ENCODE results near the gene USH2A.

Gene USH2A

GRCh38 chr1:216193839-216194443 lies 229.3 kb downstream of the USH2A start:
- Histone ChIP-seq H4K20me1 (ENCODE audit: insufficient read depth, low read length) (no peaks in the 10 kb centered on the region), H3K36me3 (ENCODE audit: insufficient read depth, low read length) (no peaks in the 10 kb centered on the region), H3K4me2 (ENCODE audit: insufficient read depth, low read length) (no peak overlapping the region), H3K27me3 (ENCODE audit: insufficient read depth, low read length, poor library complexity) (no peaks in the 10 kb centered on the region), H3K27ac (ENCODE audit: low read length) (no peak overlapping the region), H3K4me3 (ENCODE audit: low read depth in 1 of 2, low read length in 2 of 2) (no peak overlapping the region), H3K9ac (ENCODE audit: low read depth, low read length) (no peak overlapping the region), H3K4me1 (ENCODE audit: insufficient read depth, low read length) (no peaks in the 10 kb centered on the region), H3K79me2 (ENCODE audit: insufficient read depth, low read length) (no peaks in the 10 kb centered on the region), H3K9me3 (ENCODE audit: insufficient read depth, low read length, severe bottlenecking) (peaks cover 1% of the 10 kb centered on the region), H2AFZ (ENCODE audit: low read depth, low read length) (no peak overlapping the region)
- TF ChIP-seq EZH2 (IDR thresholded peaks at IDR 0.05; ENCODE audit: borderline replicate concordance, low read depth, low read length, severe bottlenecking), result no peak
- no peak for TF ChIP-seq CTCF (IDR thresholded peaks at IDR 0.05; ENCODE audit: borderline replicate concordance, extremely low read depth, low read length, poor library complexity, severe bottlenecking)
- DNase-seq, result no peak
- ATAC-seq (ENCODE audit: insufficient read depth, low read depth), result no peak

- Histone ChIP-seq H4K20me1 (ENCODE audit: insufficient read depth, low read length) (no peaks in the 10 kb centered on the region), H3K27ac (ENCODE audit: low read length) (no peak overlapping the region), H3K4me1 (ENCODE audit: insufficient read depth, low read length) (no peaks in the 10 kb centered on the region), H3K36me3 (ENCODE audit: insufficient read depth, low read length) (no peaks in the 10 kb centered on the region), H3K79me2 (ENCODE audit: insufficient read depth, low read length) (no peaks in the 10 kb centered on the region), H3K4me3 (ENCODE audit: low read depth in 1 of 2, low read length in 2 of 2) (no peak overlapping the region), H3K4me2 (ENCODE audit: insufficient read depth, low read length) (no peak overlapping the region), H3K27me3 (ENCODE audit: insufficient read depth, low read length, poor library complexity) (no peaks in the 10 kb centered on the region), H2AFZ (ENCODE audit: low read depth, low read length) (no peak overlapping the region), H3K9ac (ENCODE audit: low read depth, low read length) (no peak overlapping the region), H3K9me3 (ENCODE audit: insufficient read depth, low read length, severe bottlenecking) (peaks cover 1% of the 10 kb centered on the region)
- no peak for TF ChIP-seq EZH2 (IDR thresholded peaks at IDR 0.05; ENCODE audit: borderline replicate concordance, low read depth, low read length, severe bottlenecking)
- no peak for TF ChIP-seq CTCF (IDR thresholded peaks at IDR 0.05; ENCODE audit: borderline replicate concordance, extremely low read depth, low read length, poor library complexity, severe bottlenecking)
- ATAC-seq (ENCODE audit: insufficient read depth, low read depth) (no peak), DNase-seq (no peak)
Measured at GRCh38 chr1:216190438-216190837, 232.8 kb downstream of the USH2A start.

GRCh38 chr1:216186816-216187215 lies 236.4 kb downstream of the USH2A start:
- Histone ChIP-seq H3K4me1 (ENCODE audit: insufficient read depth, low read length) (no peaks in the 10 kb centered on the region), H3K27ac (ENCODE audit: low read length) (no peak overlapping the region), H3K9me3 (ENCODE audit: insufficient read depth, low read length, severe bottlenecking) (no peaks in the 10 kb centered on the region), H3K4me3 (ENCODE audit: low read depth in 1 of 2, low read length in 2 of 2) (no peak overlapping the region), H3K9ac (ENCODE audit: low read depth, low read length) (no peak overlapping the region), H3K27me3 (ENCODE audit: insufficient read depth, low read length, poor library complexity) (no peaks in the 10 kb centered on the region), H4K20me1 (ENCODE audit: insufficient read depth, low read length) (no peaks in the 10 kb centered on the region), H3K79me2 (ENCODE audit: insufficient read depth, low read length) (no peaks in the 10 kb centered on the region), H2AFZ (ENCODE audit: low read depth, low read length) (no peak overlapping the region), H3K4me2 (ENCODE audit: insufficient read depth, low read length) (no peak overlapping the region), H3K36me3 (ENCODE audit: insufficient read depth, low read length) (no peaks in the 10 kb centered on the region)
- TF ChIP-seq CTCF (IDR thresholded peaks at IDR 0.05; ENCODE audit: borderline replicate concordance, extremely low read depth, low read length, poor library complexity, severe bottlenecking), result no peak
- ATAC-seq (ENCODE audit: insufficient read depth, low read depth) (no peak), DNase-seq (no peak)

GRCh38 chr1:216186141-216186540 lies 237.1 kb downstream of the USH2A start:
- no peak overlapping the region for H3K27ac ChIP-seq (ENCODE audit: low read length)

More at GRCh38 chr1:216186141-216186540, 237.1 kb downstream of the USH2A start:
- H3K4me1 ChIP-seq (ENCODE audit: insufficient read depth, low read length), result no peaks in the 10 kb centered on the region
- no peaks in the 10 kb centered on the region for H4K20me1 ChIP-seq (ENCODE audit: insufficient read depth, low read length)
- DNase-seq (no peak), ATAC-seq (ENCODE audit: insufficient read depth, low read depth) (no peak)
- H3K9ac ChIP-seq (ENCODE audit: low read depth, low read length), result no peak overlapping the region
- no peaks in the 10 kb centered on the region for H3K27me3 ChIP-seq (ENCODE audit: insufficient read depth, low read length, poor library complexity)
- TF ChIP-seq CTCF (IDR thresholded peaks at IDR 0.05; ENCODE audit: borderline replicate concordance, extremely low read depth, low read length, poor library complexity, severe bottlenecking), result no peak
- TF ChIP-seq EZH2 (IDR thresholded peaks at IDR 0.05; ENCODE audit: borderline replicate concordance, low read depth, low read length, severe bottlenecking), result no peak
- no peak overlapping the region for H3K4me2 ChIP-seq (ENCODE audit: insufficient read depth, low read length)
- H3K4me3 ChIP-seq (ENCODE audit: low read depth in 1 of 2, low read length in 2 of 2), result no peak overlapping the region
- H2AFZ ChIP-seq (ENCODE audit: low read depth, low read length), result no peak overlapping the region
- H3K9me3 ChIP-seq (ENCODE audit: insufficient read depth, low read length, severe bottlenecking), result no peaks in the 10 kb centered on the region
- H3K79me2 ChIP-seq (ENCODE audit: insufficient read depth, low read length), result no peaks in the 10 kb centered on the region
- no peaks in the 10 kb centered on the region for H3K36me3 ChIP-seq (ENCODE audit: insufficient read depth, low read length)

Data from DND-41 (cell line).